Measurements from ENCODE around the gene ZBTB12.

- TF ChIP-seq CTCF (IDR thresholded peaks at IDR 0.05) (no peak), EP300 (IDR thresholded peaks at IDR 0.05) (no peak)
Measured at GRCh38 chr6:31896856-31897611, 4.9 kb downstream of the ZBTB12 start.

All from ovary (tissue), 3 donors.